Ramos (cell line): ENCODE data around the gene ROR2.

Source experiments
- in situ Hi-C: fragments of 300-500 bp; cut with MboI; formaldehyde crosslinking; loops from one replicate; pipeline ENCODE4 v1.14.3; 2022; ENCODE audit warnings: low sequenced_read_pairs; ENCODE audit not compliant: unreplicated experiment

Gene ROR2

GRCh38 chr9:91711755-91712601, 238.1 kb downstream of the ROR2 start:
- in situ Hi-C loops = no loop called here

- in situ Hi-C loops = no loop called here
Measured at GRCh38 chr9:91710158-91710557, 239.9 kb downstream of the ROR2 start.

GRCh38 chr9:91705386-91705785, 244.6 kb downstream of the ROR2 start:
- in situ Hi-C loops = no loop called here

GRCh38 chr9:91700475-91700874, 249.6 kb downstream of the ROR2 start:
- in situ Hi-C loops = no loop called here

- in situ Hi-C loops = no loop called here
Measured at GRCh38 chr9:91698266-91698665, 251.8 kb downstream of the ROR2 start.

GRCh38 chr9:91697201-91697600, 252.8 kb downstream of the ROR2 start:
- in situ Hi-C loops = no loop called here

GRCh38 chr9:91694081-91694870, 255.8 kb downstream of the ROR2 start:
- in situ Hi-C loops = no loop called here

GRCh38 chr9:91693226-91693625, 256.8 kb downstream of the ROR2 start:
- in situ Hi-C loops = no loop called here

GRCh38 chr9:91690540-91691249, 259.3 kb downstream of the ROR2 start:
- in situ Hi-C loops = no loop called here

- in situ Hi-C loops = no loop called here
Measured at GRCh38 chr9:91689006-91689405, 261.0 kb downstream of the ROR2 start.

- in situ Hi-C loops = loop anchor here (5.0 kb wide), 1 partner anchor 766 kb away; no protein-coding TSS in a partner anchor
Measured at GRCh38 chr9:91683269-91683668, 266.8 kb downstream of the ROR2 start.

GRCh38 chr9:91682806-91683205, 267.2 kb downstream of the ROR2 start:
- in situ Hi-C loops = loop anchor here (5.0 kb wide), 1 partner anchor 766 kb away; no protein-coding TSS in a partner anchor

- in situ Hi-C loops = loop anchor here (5.0 kb wide), 1 partner anchor 764 kb away; no protein-coding TSS in a partner anchor
Measured at GRCh38 chr9:91681461-91682305, 268.3 kb downstream of the ROR2 start.

- in situ Hi-C loops = loop anchor here (5.0 kb wide), 1 partner anchor 764 kb away; no protein-coding TSS in a partner anchor
Measured at GRCh38 chr9:91680998-91681397, 269.0 kb downstream of the ROR2 start.

GRCh38 chr9:91680106-91680505, 269.9 kb downstream of the ROR2 start:
- in situ Hi-C loops = loop anchor here (5.0 kb wide), 1 partner anchor 763 kb away; no protein-coding TSS in a partner anchor

- in situ Hi-C loops = no loop called here
Measured at GRCh38 chr9:91678807-91679580, 271.0 kb downstream of the ROR2 start.

- in situ Hi-C loops = no loop called here
Measured at GRCh38 chr9:91677822-91678436, 272.1 kb downstream of the ROR2 start.

- in situ Hi-C loops = no loop called here
Measured at GRCh38 chr9:91677331-91677730, 272.7 kb downstream of the ROR2 start.
